Testis (tissue), 3 donors: Measurements from ENCODE around the gene GMFB. TPM values are rescaled to one million over a fixed set of nuclear protein-coding genes. Genes with fewer than 3 reads are reported as not detected.

ENCODE experiments used
- DNase-seq: peaks from one replicate; pipeline ENCODE4 v3.0.0-alpha.2; 2019
- H3K27ac ChIP-seq, 2 donors: fragments of 200-600 bp; sonication (generic); one replicate each; pipeline ENCODE4 v1.5.1; 2019
- H3K27me3 ChIP-seq: fragments of 200-600 bp; sonication (generic); one replicate; pipeline ENCODE4 v1.5.1; 2019
- H3K36me3 ChIP-seq: fragments of 200-600 bp; sonication (generic); one replicate; pipeline ENCODE4 v1.5.1; 2017; ENCODE audit warnings: low read depth; ENCODE audit errors: missing control alignments
- H3K4me1 ChIP-seq: fragments of 200-600 bp; sonication (generic); one replicate; pipeline ENCODE4 v1.5.1; 2019
- H3K4me3 ChIP-seq, 2 donors: fragments of 200-600 bp; sonication (generic); one replicate each; pipeline ENCODE4 v1.5.1; 2017 to 2019
- H3K9me3 ChIP-seq: fragments of 200-600 bp; sonication (generic); one replicate; pipeline ENCODE4 v1.5.1; 2017
- POLR2A ChIP-seq: fragments of 450-650 bp; IDR thresholded peaks from one replicate; pipeline ENCODE4 v1.6.1; 2017; ENCODE audit warnings: antibody characterized with exemption, mild to moderate bottlenecking, moderate library complexity
- WGBS, 2 donors: methylation state at CpG; one replicate each; pipeline ENCODE4 v1.1.5; 2018; 5-methylcytosine and 5-hydroxymethylcytosine counted together
- intact Hi-C: fragments of 100-400 bp; cut with DNase I; formaldehyde crosslinking; loops from one replicate; pipeline ENCODE4 v1.15.1; 2023; ENCODE audit warnings: low total_unique reads
- polyA plus RNA-seq: library from polyadenylated mRNA; stranded (reverse); fragments of 350-450 nt; fragmentation: Illumina TruSeq; extraction: RNeasy Lipid Tissue Mini Kit (QIAGEN cat#74804); gene quantifications from one replicate; pipeline ENCODE4 v1.2.3, GENCODE V29; 2014; ENCODE audit warnings: low read depth, low replicate concordance; ENCODE audit not compliant: insufficient read depth
- total RNA-seq, 2 donors: library from RNA; depleted of rRNA; stranded (reverse); fragments of >200 nt; gene quantifications; one replicate each; pipeline ENCODE4 v1.2.3, GENCODE V29; 2016
- TF ChIP-seq, protein P1 (sequence below), 3 experiments: fragments of 450-650 bp in 2 of 3; fragments of 200-600 bp in 1 of 3; sonication (generic) in 1 of 3; IDR thresholded peaks; one replicate each; pipeline ENCODE4 v1.5.1; 2016 to 2019; ENCODE audit warnings: antibody characterized with exemption in 3 of 3, mild to moderate bottlenecking in 2 of 3, moderate library complexity in 1 of 3

The GMFB gene
- total and polyA plus RNA-seq, 3 donors from 2014 or later, result 19.5 to 43.6 (median 32.3) TPM

DNA sequence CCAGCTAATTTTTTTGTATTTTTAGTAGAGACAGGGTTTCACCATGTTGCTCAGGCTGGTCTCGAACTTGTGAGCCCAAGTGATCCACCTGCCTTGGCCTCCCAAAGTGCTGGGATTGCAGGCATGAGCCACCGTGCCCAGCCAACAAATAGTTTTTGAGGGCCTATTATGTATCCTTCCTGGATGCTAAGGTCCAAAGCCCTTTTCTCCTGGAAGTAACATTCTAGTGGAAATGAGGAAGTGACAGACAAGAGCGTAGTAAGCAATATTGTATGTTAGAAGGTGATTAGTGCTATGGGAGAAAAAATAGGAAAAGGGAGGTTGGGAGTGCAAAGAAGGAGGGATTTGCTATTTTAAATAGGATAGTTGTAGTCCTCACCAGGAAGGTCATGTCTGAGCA lies 12.0 kb upstream of the GMFB start:
- Histone ChIP-seq H3K36me3 (no peaks in the 10 kb centered on the region), H3K4me3 (no peak overlapping the region), H3K27ac (no peak overlapping the region), H3K27me3 (no peaks in the 10 kb centered on the region), H3K9me3 (no peaks in the 10 kb centered on the region), H3K4me1 (no peaks in the 10 kb centered on the region)
- TF ChIP-seq, protein P1, sequence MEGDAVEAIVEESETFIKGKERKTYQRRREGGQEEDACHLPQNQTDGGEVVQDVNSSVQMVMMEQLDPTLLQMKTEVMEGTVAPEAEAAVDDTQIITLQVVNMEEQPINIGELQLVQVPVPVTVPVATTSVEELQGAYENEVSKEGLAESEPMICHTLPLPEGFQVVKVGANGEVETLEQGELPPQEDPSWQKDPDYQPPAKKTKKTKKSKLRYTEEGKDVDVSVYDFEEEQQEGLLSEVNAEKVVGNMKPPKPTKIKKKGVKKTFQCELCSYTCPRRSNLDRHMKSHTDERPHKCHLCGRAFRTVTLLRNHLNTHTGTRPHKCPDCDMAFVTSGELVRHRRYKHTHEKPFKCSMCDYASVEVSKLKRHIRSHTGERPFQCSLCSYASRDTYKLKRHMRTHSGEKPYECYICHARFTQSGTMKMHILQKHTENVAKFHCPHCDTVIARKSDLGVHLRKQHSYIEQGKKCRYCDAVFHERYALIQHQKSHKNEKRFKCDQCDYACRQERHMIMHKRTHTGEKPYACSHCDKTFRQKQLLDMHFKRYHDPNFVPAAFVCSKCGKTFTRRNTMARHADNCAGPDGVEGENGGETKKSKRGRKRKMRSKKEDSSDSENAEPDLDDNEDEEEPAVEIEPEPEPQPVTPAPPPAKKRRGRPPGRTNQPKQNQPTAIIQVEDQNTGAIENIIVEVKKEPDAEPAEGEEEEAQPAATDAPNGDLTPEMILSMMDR (IDR thresholded peaks at IDR 0.05), result no peak
- TF ChIP-seq POLR2A, result no peak
- intact Hi-C loops, result no loop called here
- 89 to 97% methylated on average over 3 of the region's 3 CpGs for WGBS, 2 donors
- no peak for DNase-seq

DNA sequence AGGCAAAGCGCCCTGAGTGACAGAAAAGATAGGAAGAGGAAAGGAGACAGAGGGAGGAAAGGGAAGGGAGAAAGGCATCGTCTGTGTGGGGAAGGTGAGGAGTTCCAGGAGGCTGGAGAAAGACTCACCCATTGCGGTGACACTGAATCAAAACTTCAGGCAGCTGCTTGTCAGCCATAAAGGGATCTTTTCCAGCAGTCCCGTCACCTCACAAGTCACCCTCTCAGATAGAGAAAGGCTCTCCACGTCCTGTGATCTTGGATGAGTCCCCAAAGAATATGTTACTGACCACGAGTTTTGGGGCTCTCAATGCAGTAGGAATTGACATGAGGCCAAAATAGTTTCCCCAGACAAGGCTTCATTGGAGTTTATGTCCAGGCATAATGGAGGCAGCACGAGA lies 9.8 kb upstream of the GMFB start:
- no peak for TF ChIP-seq POLR2A
- TF ChIP-seq, protein P1 (IDR thresholded peaks at IDR 0.05), result no peak
- WGBS, 2 donors, result 77 to 80% methylated on average over 7 of the region's 7 CpGs
- no peaks in the 10 kb centered on the region for H3K27me3 ChIP-seq
- intact Hi-C loops, result no loop called here
- H3K9me3 ChIP-seq, result no peaks in the 10 kb centered on the region
- H3K4me1 ChIP-seq, result no peaks in the 10 kb centered on the region
- DNase-seq, result no peak
- no peaks in the 10 kb centered on the region for H3K36me3 ChIP-seq
- no peak overlapping the region for H3K4me3 ChIP-seq
- no peak overlapping the region for H3K27ac ChIP-seq

DNA sequence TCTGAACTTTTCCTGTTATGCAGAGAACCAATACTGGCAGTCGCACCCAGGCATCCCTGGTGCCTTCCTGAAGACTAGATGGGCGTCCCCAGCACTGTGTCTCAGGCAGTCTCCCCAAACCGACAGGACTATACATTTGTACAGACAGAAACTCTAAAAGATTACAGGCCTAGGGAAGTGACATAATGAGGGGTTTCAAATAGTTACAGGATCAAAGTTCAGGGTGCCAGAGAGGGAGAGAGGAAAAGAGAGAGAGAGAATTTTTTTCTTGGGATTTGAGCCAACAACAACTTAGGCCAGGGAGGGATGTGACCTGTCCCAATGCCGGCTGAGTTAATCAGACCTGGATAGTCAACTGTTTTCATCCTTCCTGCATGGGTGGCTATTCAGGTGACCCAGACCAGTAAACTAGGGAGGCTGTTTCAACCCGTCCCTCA lies 9.3 kb upstream of the GMFB start:
- TF ChIP-seq, protein P1 (IDR thresholded peaks at IDR 0.05), result no peak
- no peak for TF ChIP-seq POLR2A
- H3K4me1 ChIP-seq, result no peaks in the 10 kb centered on the region
- DNase-seq, result no peak
- 77 to 81% methylated on average over 5 of the region's 5 CpGs for WGBS, 2 donors
- H3K27ac ChIP-seq, result no peak overlapping the region
- H3K4me3 ChIP-seq, result no peak overlapping the region
- intact Hi-C loops, result no loop called here
- H3K27me3 ChIP-seq, result no peaks in the 10 kb centered on the region
- H3K36me3 ChIP-seq, result no peaks in the 10 kb centered on the region
- H3K9me3 ChIP-seq, result no peaks in the 10 kb centered on the region

DNA sequence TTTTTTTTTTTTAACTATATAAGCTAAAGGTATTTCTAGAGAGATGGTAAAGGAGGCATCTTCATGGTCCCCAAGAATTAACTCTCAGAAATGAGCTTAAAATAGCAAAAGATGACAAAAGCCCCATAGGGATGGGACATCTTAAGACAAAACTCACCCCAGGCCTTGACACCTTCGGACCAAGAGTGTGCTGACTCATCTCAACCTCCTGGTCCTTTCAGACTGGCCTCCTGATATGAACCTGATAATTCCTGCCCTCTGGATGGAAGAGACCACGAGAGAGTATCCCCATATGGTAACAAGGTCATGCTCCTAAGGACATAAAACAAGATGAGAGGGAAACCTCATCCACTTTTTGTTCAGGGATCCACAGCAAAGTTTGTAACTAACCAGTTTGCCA lies 8.4 kb upstream of the GMFB start:
- Histone ChIP-seq H3K4me1 (no peaks in the 10 kb centered on the region), H3K9me3 (no peaks in the 10 kb centered on the region), H3K36me3 (no peaks in the 10 kb centered on the region), H3K27me3 (no peaks in the 10 kb centered on the region), H3K27ac (no peak overlapping the region), H3K4me3 (no peak overlapping the region)
- WGBS, 2 donors, result 65 to 69% methylated on average over 2 of the region's 2 CpGs
- DNase-seq, result no peak
- TF ChIP-seq POLR2A, result no peak
- TF ChIP-seq, protein P1 (IDR thresholded peaks at IDR 0.05), result no peak
- intact Hi-C loops, result no loop called here

DNA sequence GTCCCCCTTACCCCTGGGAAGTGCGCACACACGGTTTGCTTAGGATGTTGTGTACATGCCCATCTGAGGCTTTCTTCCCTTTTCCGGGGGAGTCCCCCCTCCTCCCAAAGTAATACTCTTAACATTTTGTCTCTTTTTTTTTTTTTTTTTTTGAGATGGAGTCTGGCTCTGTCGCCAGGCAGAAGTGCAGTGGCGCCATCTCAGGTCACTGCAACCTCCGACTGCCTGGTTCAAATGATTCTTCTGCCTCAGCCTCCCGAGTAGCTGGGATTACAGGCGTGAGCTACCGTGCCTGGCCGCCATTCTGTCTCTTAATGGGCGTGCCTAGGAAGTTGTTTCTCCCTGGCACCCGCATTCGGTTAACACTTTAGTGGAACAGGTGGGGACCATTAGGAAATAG lies 4.5 kb upstream of the GMFB start:
- Histone ChIP-seq H3K4me3 (no peak overlapping the region), H3K4me1 (peaks cover 6% of the 10 kb centered on the region), H3K27me3 (no peaks in the 10 kb centered on the region), H3K9me3 (no peaks in the 10 kb centered on the region), H3K27ac (no peak overlapping the region), H3K36me3 (no peaks in the 10 kb centered on the region)
- TF ChIP-seq, protein P1 (IDR thresholded peaks at IDR 0.05), result no peak
- no peak for TF ChIP-seq POLR2A
- 45 to 49% methylated on average over 13 of the region's 13 CpGs for WGBS, 2 donors
- intact Hi-C loops, result no loop called here
- no peak for DNase-seq
